K562 (cell line): ENCODE results near the gene LHPP. TPM values are rescaled to one million over a fixed set of nuclear protein-coding genes. Genes with fewer than 3 reads are reported as not detected.

ENCODE experiments used
- ARID2 ChIP-seq: fragments of 450-650 bp; IDR thresholded peaks from 2 replicates; pipeline ENCODE4 v1.6.1; 2017; ENCODE audit warnings: antibody characterized with exemption, mild to moderate bottlenecking
- ATF4 ChIP-seq: fragments of 450-650 bp; formaldehyde crosslinking; IDR thresholded peaks from 2 replicates; pipeline ENCODE4 v1.4.0; 2022; ENCODE audit warnings: mild to moderate bottlenecking, moderate library complexity
- BCL6 ChIP-seq: fragments of 250-450 bp; sonication (Bioruptor Pico); IDR thresholded peaks from 2 replicates; pipeline ENCODE4 v1.4.0; 2020
- C11orf30 ChIP-seq: fragments of 450-650 bp; IDR thresholded peaks from 2 replicates; pipeline ENCODE4 v1.6.1; 2016; ENCODE audit warnings: low read depth, mild to moderate bottlenecking
- CHD1 ChIP-seq: fragments of 200-600 bp; sonication (generic); IDR thresholded peaks from one replicate; pipeline ENCODE4 v1.6.1; 2012; ENCODE audit warnings: mild to moderate bottlenecking, moderate library complexity, low read length, inconsistent platforms
- ETV1 ChIP-seq: fragments of 450-650 bp; conservative IDR thresholded peaks from 2 replicates; pipeline ENCODE4 v1.6.1; 2016; ENCODE audit warnings: missing genetic modification characterization, control low read depth, low read depth, missing compliant biosample characterization
- FOXM1 ChIP-seq, 2 experiments: fragments of 450-650 bp in 1 of 2; sonication (generic) in 1 of 2; formaldehyde crosslinking in 1 of 2; IDR thresholded peaks; 2 replicates each; pipeline versions ENCODE4 v1.6.1 to v1.9.0; 2017 to 2022; ENCODE audit warnings: low read depth in 2 of 2, mild to moderate bottlenecking in 2 of 2, missing genetic modification reagents in 1 of 2, moderate library complexity in 1 of 2
- GTF2E2 ChIP-seq: fragments of 200-800 bp; sonication (Bioruptor generic); IDR thresholded peaks from 2 replicates; pipeline ENCODE4 v1.6.1; 2016; ENCODE audit warnings: missing genetic modification characterization, missing compliant biosample characterization
- HNRNPLL ChIP-seq: fragments of 200-400 bp; formaldehyde crosslinking; IDR thresholded peaks from 2 replicates; pipeline ENCODE4 v1.6.1; 2017; ENCODE audit warnings: low read length, low read depth, mild to moderate bottlenecking; ENCODE audit not compliant: poor library complexity, severe bottlenecking
- MAZ ChIP-seq, 2 experiments: fragments of 450-650 bp in 1 of 2; sonication (generic) in 1 of 2; formaldehyde crosslinking; IDR thresholded peaks in 1 of 2; conservative IDR thresholded peaks in 1 of 2; 2 replicates each; pipeline versions ENCODE4 v1.4.0 to v1.5.0; 2020; ENCODE audit warnings: mild to moderate bottlenecking in 1 of 2, missing genetic modification reagents in 1 of 2
- MLLT1 ChIP-seq, 2 experiments: fragments of 450-650 bp; IDR thresholded peaks; 2 replicates each; pipeline ENCODE4 v1.6.1; 2016
- MYC ChIP-seq, 2 experiments: fragments of 250-450 bp in 1 of 2; sonication (Bioruptor Pico) in 1 of 2; IDR thresholded peaks; 2 replicates each; pipeline versions ENCODE4 v1.5.1 to v1.6.1; 2012 to 2021; ENCODE audit warnings: low read depth in 2 of 2, borderline replicate concordance in 1 of 2, improper control_type of control experiment in 1 of 2, low read length in 1 of 2, mild to moderate bottlenecking in 1 of 2, moderate library complexity in 1 of 2
- PHF8 ChIP-seq: fragments of 200-600 bp; sonication (generic); IDR thresholded peaks from 2 replicates; pipeline ENCODE4 v1.6.1; 2012; ENCODE audit warnings: mixed run types, mild to moderate bottlenecking, inconsistent platforms, low read length, moderate library complexity, borderline replicate concordance
- POLR2A ChIP-seq: fragments of 450-650 bp; conservative IDR thresholded peaks from 2 replicates; pipeline ENCODE4 v1.6.1; 2016
- RBM34 ChIP-seq: fragments of 200-400 bp; formaldehyde crosslinking; IDR thresholded peaks from 2 replicates; pipeline ENCODE4 v1.6.1; 2018; ENCODE audit warnings: low read length, borderline replicate concordance; ENCODE audit not compliant: insufficient read depth
- SNIP1 ChIP-seq: fragments of 450-650 bp; IDR thresholded peaks from 2 replicates; pipeline ENCODE4 v1.7.1; 2017; ENCODE audit warnings: low read depth, mild to moderate bottlenecking
- TFAP4 ChIP-seq: sonication (generic); formaldehyde crosslinking; IDR thresholded peaks from 2 replicates; pipeline ENCODE4 v1.8.0; 2022; ENCODE audit warnings: missing genetic modification reagents, mild to moderate bottlenecking, moderate library complexity, borderline replicate concordance
- ZNF124 ChIP-seq: sonication (generic); formaldehyde crosslinking; IDR thresholded peaks from 2 replicates; pipeline ENCODE4 v1.8.1; 2022; ENCODE audit warnings: missing genetic modification reagents
- ZNF695 ChIP-seq: fragments of 450-650 bp; formaldehyde crosslinking; IDR thresholded peaks from 2 replicates; pipeline ENCODE4 v1.4.0; 2020; ENCODE audit warnings: mild to moderate bottlenecking, moderate library complexity
- polyA plus RNA-seq, 8 experiments: library from polyadenylated mRNA; depleted of rRNA in 4 of 8; stranded (reverse) in 5 of 8; unstranded in 3 of 8; fragments of >200 nt; fragmentation: Nextera tagmentation in 2 of 8; fragmentation: Illumina TruSeq in 1 of 8; extraction: Ambion mirVana in 2 of 8; extraction: Trizol in 1 of 8; gene quantifications; 2 replicates each; pipeline versions ENCODE4 v1.2.1 to v1.2.3, GENCODE V29; 2011 to 2014; ENCODE audit warnings: inconsistent platforms in 1 of 8, missing spikeins in 1 of 8
- total RNA-seq, 7 experiments: library from RNA; depleted of rRNA in 6 of 7; stranded (reverse); fragments of >200 nt in 6 of 7; fragmentation: Illumina TruSeq in 2 of 7; extraction: Trizol in 2 of 7; gene quantifications; 2 replicates each; pipeline versions ENCODE4 v1.2.1 to v1.2.3, GENCODE V29; 2011 to 2021; ENCODE audit warnings: low replicate concordance in 1 of 7
- TF ChIP-seq, protein P1 (sequence below): sonication (generic); formaldehyde crosslinking; IDR thresholded peaks from 2 replicates; pipeline ENCODE4 v1.8.0; 2022; ENCODE audit warnings: mild to moderate bottlenecking, missing genetic modification reagents

LHPP gene
- total and polyA plus RNA-seq, 9 of the 15 experiments (the other 6 are each of a cell fraction or from before 2014, with no cell fraction given): 0.34 to 7.4 (median 3.0) TPM

DNA sequence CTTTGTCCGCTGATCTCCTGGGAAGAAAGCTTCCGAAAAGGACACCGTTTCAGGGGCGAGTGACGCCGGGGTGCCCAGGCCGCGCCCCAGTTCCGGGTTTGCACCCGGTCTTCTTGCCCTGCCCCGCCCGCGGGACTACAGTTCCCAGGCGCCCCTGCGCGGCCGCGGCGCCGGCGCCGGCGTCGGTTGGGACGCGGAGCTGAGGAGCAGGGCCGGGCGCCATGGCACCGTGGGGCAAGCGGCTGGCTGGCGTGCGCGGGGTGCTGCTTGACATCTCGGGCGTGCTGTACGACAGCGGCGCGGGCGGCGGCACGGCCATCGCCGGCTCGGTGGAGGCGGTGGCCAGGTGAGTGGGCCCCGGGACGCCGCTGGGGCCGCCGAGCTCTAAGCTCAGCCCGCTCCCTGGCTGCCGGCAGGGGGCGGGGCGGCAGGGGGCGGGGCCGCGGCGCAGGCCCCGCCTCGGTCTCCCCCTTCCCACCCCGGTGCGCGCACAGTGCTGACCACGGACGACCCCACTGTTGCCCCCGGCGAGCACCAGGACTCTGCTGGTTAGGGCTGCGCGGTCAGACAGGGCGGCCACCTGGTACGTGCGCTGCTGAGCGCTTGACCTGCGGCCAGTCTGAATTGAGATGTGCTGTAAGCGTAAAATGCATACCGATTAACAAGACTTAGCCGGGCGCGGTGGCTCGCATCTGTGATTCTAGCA lies at the start of gene LHPP (continued):
- TF ChIP-seq C11orf30 (no peak), MLLT1 (IDR thresholded peaks at IDR 0.05) (no peak), ZNF124 (CRISPR knock-in tag) (no peak), SNIP1 (no peak), FOXM1 (IDR thresholded peaks at IDR 0.05; ENCODE audit: low read depth) (no peak), FOXM1 (CRISPR knock-in tag; IDR thresholded peaks at IDR 0.05; ENCODE audit: low read depth) (no peak), RBM34 (no peak), MAZ (CRISPR knock-in tag; conservative IDR thresholded peaks at IDR 0.05 in 1 of 2, IDR thresholded peaks at IDR 0.05 in 1 of 2) (peak in 1 of 2 experiments; percentile 69; a peak in 1 of 4 replicates), TFAP4 (CRISPR knock-in tag) (no peak), HNRNPLL (peak; percentile 29), ARID2 (no peak), ETV1 (no peak), PHF8 (peak; percentile 72; the same call in 1 of the 2 replicates), POLR2A (peak; percentile 63; the same call in 1 of the 2 replicates), MYC (IDR thresholded peaks at IDR 0.05; ENCODE audit: low read depth, low read length) (0 out of 2 replicates have a peak, but pooled peaks have one; percentile 49), MYC (CRISPR knock-in tag; IDR thresholded peaks at IDR 0.05; ENCODE audit: borderline replicate concordance, low read depth) (no peak), ATF4 (CRISPR knock-in tag) (no peak), GTF2E2 (no peak), CHD1 (no peak), BCL6 (no peak), ZNF695 (CRISPR knock-in tag) (no peak)
- TF ChIP-seq, protein P1, sequence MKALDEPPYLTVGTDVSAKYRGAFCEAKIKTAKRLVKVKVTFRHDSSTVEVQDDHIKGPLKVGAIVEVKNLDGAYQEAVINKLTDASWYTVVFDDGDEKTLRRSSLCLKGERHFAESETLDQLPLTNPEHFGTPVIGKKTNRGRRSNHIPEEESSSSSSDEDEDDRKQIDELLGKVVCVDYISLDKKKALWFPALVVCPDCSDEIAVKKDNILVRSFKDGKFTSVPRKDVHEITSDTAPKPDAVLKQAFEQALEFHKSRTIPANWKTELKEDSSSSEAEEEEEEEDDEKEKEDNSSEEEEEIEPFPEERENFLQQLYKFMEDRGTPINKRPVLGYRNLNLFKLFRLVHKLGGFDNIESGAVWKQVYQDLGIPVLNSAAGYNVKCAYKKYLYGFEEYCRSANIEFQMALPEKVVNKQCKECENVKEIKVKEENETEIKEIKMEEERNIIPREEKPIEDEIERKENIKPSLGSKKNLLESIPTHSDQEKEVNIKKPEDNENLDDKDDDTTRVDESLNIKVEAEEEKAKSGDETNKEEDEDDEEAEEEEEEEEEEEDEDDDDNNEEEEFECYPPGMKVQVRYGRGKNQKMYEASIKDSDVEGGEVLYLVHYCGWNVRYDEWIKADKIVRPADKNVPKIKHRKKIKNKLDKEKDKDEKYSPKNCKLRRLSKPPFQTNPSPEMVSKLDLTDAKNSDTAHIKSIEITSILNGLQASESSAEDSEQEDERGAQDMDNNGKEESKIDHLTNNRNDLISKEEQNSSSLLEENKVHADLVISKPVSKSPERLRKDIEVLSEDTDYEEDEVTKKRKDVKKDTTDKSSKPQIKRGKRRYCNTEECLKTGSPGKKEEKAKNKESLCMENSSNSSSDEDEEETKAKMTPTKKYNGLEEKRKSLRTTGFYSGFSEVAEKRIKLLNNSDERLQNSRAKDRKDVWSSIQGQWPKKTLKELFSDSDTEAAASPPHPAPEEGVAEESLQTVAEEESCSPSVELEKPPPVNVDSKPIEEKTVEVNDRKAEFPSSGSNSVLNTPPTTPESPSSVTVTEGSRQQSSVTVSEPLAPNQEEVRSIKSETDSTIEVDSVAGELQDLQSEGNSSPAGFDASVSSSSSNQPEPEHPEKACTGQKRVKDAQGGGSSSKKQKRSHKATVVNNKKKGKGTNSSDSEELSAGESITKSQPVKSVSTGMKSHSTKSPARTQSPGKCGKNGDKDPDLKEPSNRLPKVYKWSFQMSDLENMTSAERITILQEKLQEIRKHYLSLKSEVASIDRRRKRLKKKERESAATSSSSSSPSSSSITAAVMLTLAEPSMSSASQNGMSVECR (CRISPR knock-in tag): peak; percentile 52; the same call in 1 of the 2 replicates
